SK-N-MC (cell line): Measurements from ENCODE around the gene ME1.

Source experiments
- DNase-seq: peaks from one replicate; pipeline ENCODE4 v3.0.0-alpha.2; 2011; ENCODE audit warnings: low read depth, low spot score
- H3K27ac ChIP-seq: fragments of 200-600 bp; sonication (generic); 2 replicates; pipeline ENCODE4 v1.5.1; 2016; ENCODE audit warnings: mixed run types
- H3K36me3 ChIP-seq: fragments of 200-600 bp; sonication (generic); 2 replicates; pipeline ENCODE4 v1.6.1; 2017; ENCODE audit warnings: antibody characterized with exemption, low read length, mixed read lengths; ENCODE audit not compliant: insufficient read depth
- H3K4me3 ChIP-seq: fragments of 200-600 bp; sonication (generic); 2 replicates; pipeline ENCODE4 v1.5.1; 2016
- H3K9ac ChIP-seq: fragments of 200-600 bp; sonication (generic); 2 replicates; pipeline ENCODE4 v1.8.0; 2017; ENCODE audit warnings: mixed run types, mixed read lengths; ENCODE audit not compliant: insufficient read length
- H3K9me3 ChIP-seq: fragments of 200-600 bp; sonication (generic); 2 replicates; pipeline ENCODE4 v1.6.1; 2017; ENCODE audit warnings: low read depth, mild to moderate bottlenecking, antibody characterized with exemption, low read length, moderate library complexity, mixed read lengths
- EZH2 ChIP-seq: fragments of 200-600 bp; sonication (generic); IDR thresholded peaks from one replicate; pipeline ENCODE4 v1.6.1; 2017; ENCODE audit warnings: antibody characterized with exemption
- FOXP2 ChIP-seq: optimal IDR thresholded peaks from 2 replicates; pipeline ENCODE3; 2011; ENCODE audit warnings: mild to moderate bottlenecking, moderate library complexity; ENCODE audit not compliant: insufficient read depth; ENCODE audit errors: extremely low read length, control extremely low read depth
- POLR2AphosphoS5 ChIP-seq: IDR thresholded peaks from 2 replicates; pipeline ENCODE4 v1.6.1; 2012; ENCODE audit warnings: mild to moderate bottlenecking, low read depth, low read length, borderline replicate concordance

ME1 gene

DNA sequence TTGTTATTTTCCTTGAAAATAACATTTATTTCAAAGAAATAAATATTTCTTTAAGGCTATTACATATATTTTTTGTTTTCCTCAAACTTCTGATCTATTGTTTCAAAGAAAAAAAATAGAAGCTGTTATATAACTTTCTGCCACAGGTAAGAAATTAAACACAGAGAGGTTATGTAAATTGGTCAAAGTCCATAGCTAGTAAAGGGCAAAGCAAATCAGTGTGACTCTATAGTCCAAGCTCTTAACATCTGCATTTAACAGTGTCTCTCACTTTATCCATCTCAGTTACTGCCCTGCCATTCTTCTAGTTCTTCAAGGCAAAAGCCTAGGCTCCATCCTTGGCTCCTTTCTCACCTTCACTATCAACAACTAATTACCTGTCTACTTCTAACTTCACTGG is 180.6 kb downstream of the ME1 start:
- Histone ChIP-seq H3K4me3 (no peak overlapping the region), H3K9me3 (no peaks in the 10 kb centered on the region), H3K27ac (no peak overlapping the region), H3K36me3 (peaks cover 5% of the 10 kb centered on the region; the same call in 1 of the 2 replicates), H3K9ac (no peak overlapping the region)
- no peak for TF ChIP-seq EZH2
- TF ChIP-seq FOXP2 = no peak
- no peak for TF ChIP-seq POLR2AphosphoS5
- DNase-seq = no peak

- Histone ChIP-seq H3K4me3 (no peak overlapping the region), H3K9me3 (no peaks in the 10 kb centered on the region)
Observed at GRCh38 chr6:83247471-83247870, 183.4 kb downstream of the ME1 start.

GRCh38 chr6:83231146-83231545 is 199.7 kb downstream of the ME1 start:
- Histone ChIP-seq H3K9ac (no peak overlapping the region), H3K4me3 (no peak overlapping the region), H3K36me3 (no peaks in the 10 kb centered on the region), H3K9me3 (no peaks in the 10 kb centered on the region), H3K27ac (no peak overlapping the region; the same call in 1 of the 2 replicates)
- no peak for TF ChIP-seq POLR2AphosphoS5
- DNase-seq = no peak

More at GRCh38 chr6:83247471-83247870, 183.4 kb downstream of the ME1 start:
- DNase-seq = no peak
- Histone ChIP-seq H3K36me3 (peaks cover 5% of the 10 kb centered on the region; the same call in 1 of the 2 replicates), H3K9ac (no peak overlapping the region), H3K27ac (no peak overlapping the region)
- no peak for TF ChIP-seq POLR2AphosphoS5
- no peak for TF ChIP-seq EZH2
- TF ChIP-seq FOXP2 = no peak

DNA sequence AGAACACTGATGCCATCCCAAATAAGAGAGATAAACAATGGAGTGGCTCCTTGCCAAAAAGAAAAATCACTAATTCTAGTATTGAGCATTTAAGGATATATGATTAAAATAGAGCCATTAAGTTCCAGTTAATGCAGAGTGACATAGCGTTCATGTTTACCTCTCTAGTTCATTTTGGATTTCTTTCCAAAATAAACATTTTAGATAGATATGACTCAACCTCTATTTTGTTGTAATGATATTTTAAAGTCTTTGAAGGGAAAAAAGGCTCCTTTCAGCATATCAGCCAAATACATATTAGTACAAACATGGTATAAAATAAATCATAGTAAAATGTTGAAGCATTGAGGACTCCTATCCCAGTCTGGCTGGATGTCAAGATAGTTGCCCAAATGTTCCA is 204.3 kb downstream of the ME1 start:
- no peaks in the 10 kb centered on the region for H3K36me3 ChIP-seq
- TF ChIP-seq EZH2 = no peak
- no peak for TF ChIP-seq POLR2AphosphoS5
- TF ChIP-seq FOXP2 = no peak
- no peak overlapping the region for H3K4me3 ChIP-seq
- H3K9ac ChIP-seq = no peak overlapping the region
- no peak for DNase-seq
- H3K27ac ChIP-seq = no peak overlapping the region
- H3K9me3 ChIP-seq = no peaks in the 10 kb centered on the region

DNA sequence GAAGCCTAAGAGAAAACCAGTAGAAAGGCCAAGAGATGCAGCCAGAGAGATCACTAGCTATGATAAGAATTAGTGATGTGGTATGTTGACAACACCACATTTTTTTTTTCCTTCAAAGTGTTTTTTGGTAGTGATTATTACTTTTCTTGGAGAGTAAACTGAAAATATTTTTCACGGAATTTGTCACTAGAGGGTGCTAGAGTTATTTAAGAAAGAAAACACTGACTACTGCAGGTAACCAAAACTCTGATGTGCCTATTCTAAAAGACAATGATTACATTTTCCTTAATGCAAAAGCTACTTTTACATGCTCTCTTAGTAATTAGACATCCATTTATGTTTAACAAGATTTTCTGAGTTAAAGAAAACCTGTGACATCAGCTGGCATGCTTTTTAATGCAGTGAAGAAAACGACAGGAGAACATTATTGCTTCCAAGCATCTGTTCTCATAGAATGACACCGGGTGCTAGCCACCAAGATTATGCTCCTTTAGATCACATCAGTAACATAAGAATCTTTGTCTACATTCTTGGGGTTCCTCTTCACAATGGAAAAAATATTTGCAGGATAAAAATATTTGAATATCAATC is 208.9 kb downstream of the ME1 start:
- peak; percentile 42; the same call in 1 of the 2 replicates for TF ChIP-seq POLR2AphosphoS5
- TF ChIP-seq FOXP2 = no peak
- H3K9me3 ChIP-seq = no peaks in the 10 kb centered on the region
- H3K9ac ChIP-seq = no peak overlapping the region
- no peak overlapping the region for H3K4me3 ChIP-seq
- no peak overlapping the region for H3K27ac ChIP-seq
- H3K36me3 ChIP-seq = no peaks in the 10 kb centered on the region
- DNase-seq = peak; percentile 66

DNA sequence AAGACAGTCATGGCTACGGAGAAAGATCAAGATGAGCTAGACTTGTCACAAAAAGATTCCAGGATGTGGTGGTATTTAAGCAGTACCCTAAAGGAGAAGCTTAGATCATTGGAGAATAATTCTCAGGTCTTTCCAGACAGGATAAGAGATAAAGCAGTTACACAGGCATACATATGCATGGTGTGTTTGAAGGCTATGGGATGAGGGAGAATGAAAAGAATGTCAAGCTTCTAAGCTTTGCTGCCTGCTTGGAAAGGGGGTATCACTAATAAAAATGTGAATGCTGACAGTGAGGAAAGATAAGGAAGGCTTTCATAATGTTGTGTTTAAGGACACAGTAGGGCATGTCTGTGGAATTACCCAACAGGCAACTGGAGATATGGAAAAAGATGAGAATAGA is 209.6 kb downstream of the ME1 start:
- TF ChIP-seq EZH2 = no peak
- H3K27ac ChIP-seq = no peak overlapping the region
- H3K9me3 ChIP-seq = no peaks in the 10 kb centered on the region
- no peaks in the 10 kb centered on the region for H3K36me3 ChIP-seq
- DNase-seq = no peak
- no peak overlapping the region for H3K9ac ChIP-seq
- H3K4me3 ChIP-seq = no peak overlapping the region

DNA sequence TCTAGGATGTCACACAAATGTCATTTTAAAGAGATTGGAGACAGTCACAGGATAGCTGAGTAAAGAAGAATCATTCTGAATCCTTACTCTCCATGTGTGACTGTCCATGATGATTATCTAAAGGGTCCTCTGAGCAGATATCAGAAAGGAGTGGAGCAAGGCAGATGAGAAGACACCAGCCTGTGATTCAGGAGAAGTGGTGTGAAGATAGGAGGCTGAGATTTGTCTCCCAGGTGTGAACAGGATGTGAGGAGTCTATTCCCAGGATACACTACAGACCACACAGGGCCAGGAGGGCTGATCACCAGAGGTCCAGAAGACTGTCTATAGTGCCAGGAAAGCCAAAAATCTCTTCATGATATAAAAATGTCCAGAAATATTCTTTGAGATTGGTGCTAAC is 210.7 kb downstream of the ME1 start:
- no peaks in the 10 kb centered on the region for H3K36me3 ChIP-seq
- H3K9me3 ChIP-seq = no peaks in the 10 kb centered on the region
- no peak overlapping the region for H3K27ac ChIP-seq
- no peak for TF ChIP-seq EZH2
- no peak for TF ChIP-seq FOXP2
- TF ChIP-seq POLR2AphosphoS5 = no peak
- H3K4me3 ChIP-seq = no peak overlapping the region
- no peak for DNase-seq
- no peak overlapping the region for H3K9ac ChIP-seq

GRCh38 chr6:83218646-83219045 is 212.2 kb downstream of the ME1 start:
- H3K27ac ChIP-seq = no peak overlapping the region
- no peaks in the 10 kb centered on the region for H3K36me3 ChIP-seq
- TF ChIP-seq FOXP2 = no peak
- no peak for TF ChIP-seq POLR2AphosphoS5
- TF ChIP-seq EZH2 = no peak
- no peak overlapping the region for H3K9ac ChIP-seq
- no peak for DNase-seq
- no peaks in the 10 kb centered on the region for H3K9me3 ChIP-seq
- H3K4me3 ChIP-seq = no peak overlapping the region

- Histone ChIP-seq H3K4me3 (no peak overlapping the region), H3K36me3 (no peaks in the 10 kb centered on the region), H3K9ac (no peak overlapping the region), H3K27ac (no peak overlapping the region), H3K9me3 (no peaks in the 10 kb centered on the region)
- TF ChIP-seq FOXP2 = no peak
- no peak for TF ChIP-seq POLR2AphosphoS5
- no peak for TF ChIP-seq EZH2
- no peak for DNase-seq
Observed at GRCh38 chr6:83216806-83217205, 214.0 kb downstream of the ME1 start.
